Duodenal mucosa (tissue), 2 donors: ENCODE results near the gene PRDM11.

Experiments used
- H3K27ac ChIP-seq: one replicate; pipeline ENCODE4 v1.7.0; 2013; ENCODE audit warnings: low read depth, low read length
- H3K27me3 ChIP-seq, 2 donors: one replicate each; pipeline ENCODE4 v1.7.0; 2013; ENCODE audit warnings: low read length in 2 of 2, control low read depth in 1 of 2; ENCODE audit not compliant: insufficient read depth in 2 of 2, control insufficient read depth in 1 of 2
- H3K36me3 ChIP-seq, 2 donors: one replicate each; pipeline ENCODE4 v1.7.0; 2013; ENCODE audit warnings: low read length in 2 of 2, control low read depth in 1 of 2; ENCODE audit not compliant: insufficient read depth in 2 of 2, control insufficient read depth in 1 of 2
- H3K4me1 ChIP-seq, 2 donors: one replicate each; pipeline ENCODE4 v1.7.0; 2013; ENCODE audit warnings: low read length in 2 of 2, control low read depth in 1 of 2; ENCODE audit not compliant: insufficient read depth in 2 of 2, control insufficient read depth in 1 of 2
- H3K4me3 ChIP-seq, 2 donors: one replicate each; pipeline ENCODE4 v1.7.0; 2013; ENCODE audit warnings: low read length in 2 of 2, low read depth in 1 of 2
- H3K9ac ChIP-seq, 2 donors: one replicate each; pipeline ENCODE4 v1.7.0; 2013; ENCODE audit warnings: low read length in 2 of 2, low read depth in 1 of 2
- H3K9me3 ChIP-seq, 2 donors: one replicate each; pipeline ENCODE4 v1.7.0; 2013; ENCODE audit warnings: low read length in 2 of 2, control low read depth in 1 of 2; ENCODE audit not compliant: control insufficient read depth in 1 of 2

The PRDM11 gene

GRCh38 chr11:45141631-45142030 is 4.8 kb upstream of the PRDM11 start:
- peaks cover 0 to 10% of the 10 kb centered on the region in 2 donors for H3K27me3 ChIP-seq
- H3K27ac ChIP-seq: no peak overlapping the region
- no peak overlapping the region for H3K4me3 ChIP-seq
- H3K36me3 ChIP-seq: no peaks in the 10 kb centered on the region
- H3K4me1 ChIP-seq: peaks cover 5 to 7% of the 10 kb centered on the region in 2 donors
- H3K9me3 ChIP-seq: no peaks in the 10 kb centered on the region
- H3K9ac ChIP-seq: no peak overlapping the region

DNA sequence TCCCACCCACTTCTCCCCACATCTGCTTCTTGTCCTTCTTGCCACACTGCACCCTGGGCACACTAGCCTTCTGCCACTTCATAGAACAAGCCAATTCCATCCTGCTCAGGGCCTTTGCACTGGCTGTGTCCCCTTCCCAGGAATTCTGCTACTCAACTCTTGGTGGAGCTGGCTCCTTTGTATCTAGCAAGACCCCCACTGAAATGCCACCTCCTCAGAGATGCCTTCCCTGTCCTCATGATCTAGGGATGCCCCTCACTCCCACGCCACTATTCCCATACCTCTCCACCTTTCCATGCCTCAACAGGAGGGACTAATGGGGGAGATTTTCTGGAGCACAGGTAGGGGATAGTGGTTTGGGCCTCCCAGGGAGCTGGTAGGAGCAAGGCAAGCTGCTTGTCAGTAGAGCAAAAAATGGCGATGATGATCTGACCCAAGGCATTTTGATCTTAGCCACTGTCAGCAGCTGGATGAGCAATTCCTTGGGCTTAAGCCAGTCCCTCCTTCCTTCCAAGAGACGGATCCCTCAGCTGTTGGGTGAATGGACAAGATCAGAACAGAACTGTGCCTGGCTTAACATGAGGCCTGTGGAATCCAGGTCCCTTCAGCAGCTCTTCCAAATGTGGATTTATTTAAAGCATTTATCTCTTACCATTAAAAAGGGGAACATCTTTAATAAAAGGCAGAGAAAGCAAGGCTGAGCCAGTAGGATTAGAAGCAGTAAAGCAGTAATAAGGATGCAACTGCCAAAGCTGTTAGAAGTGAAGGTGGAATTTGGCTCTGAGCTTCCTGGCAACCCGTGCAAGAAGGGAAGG is 4.0 kb upstream of the PRDM11 start:
- peaks cover 0 to 10% of the 10 kb centered on the region in 2 donors for H3K27me3 ChIP-seq
- no peaks in the 10 kb centered on the region for H3K9me3 ChIP-seq
- peaks cover 5 to 7% of the 10 kb centered on the region in 2 donors for H3K4me1 ChIP-seq
- H3K4me3 ChIP-seq: no peak overlapping the region
- no peak overlapping the region for H3K9ac ChIP-seq
- H3K36me3 ChIP-seq: no peaks in the 10 kb centered on the region
- H3K27ac ChIP-seq: no peak overlapping the region

DNA sequence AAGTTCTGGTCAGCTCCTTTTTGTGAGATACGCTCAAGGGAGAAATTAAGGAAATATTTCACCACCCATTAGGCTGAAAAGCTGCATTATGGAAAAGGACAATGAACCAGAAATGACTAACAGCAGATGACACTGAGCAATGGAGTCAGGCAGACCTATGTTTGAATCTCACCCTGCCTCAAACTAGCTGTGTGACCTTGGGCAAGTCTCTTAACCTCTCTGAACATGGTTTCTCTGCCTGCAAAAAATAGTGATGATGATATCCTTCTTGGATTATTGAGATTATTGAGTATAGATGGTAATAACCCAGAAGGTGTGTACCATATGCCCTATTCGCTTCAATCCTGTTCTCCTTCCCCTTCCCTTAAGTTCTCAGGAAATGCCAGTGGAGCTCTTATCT is 2.9 kb upstream of the PRDM11 start:
- H3K27ac ChIP-seq: no peak overlapping the region
- peaks cover 0 to 5% of the 10 kb centered on the region in 2 donors for H3K27me3 ChIP-seq
- peaks cover 13 to 17% of the 10 kb centered on the region in 2 donors for H3K4me1 ChIP-seq
- H3K36me3 ChIP-seq: no peaks in the 10 kb centered on the region
- H3K9ac ChIP-seq: no peak overlapping the region
- no peak overlapping the region for H3K4me3 ChIP-seq
- H3K9me3 ChIP-seq: no peaks in the 10 kb centered on the region

DNA sequence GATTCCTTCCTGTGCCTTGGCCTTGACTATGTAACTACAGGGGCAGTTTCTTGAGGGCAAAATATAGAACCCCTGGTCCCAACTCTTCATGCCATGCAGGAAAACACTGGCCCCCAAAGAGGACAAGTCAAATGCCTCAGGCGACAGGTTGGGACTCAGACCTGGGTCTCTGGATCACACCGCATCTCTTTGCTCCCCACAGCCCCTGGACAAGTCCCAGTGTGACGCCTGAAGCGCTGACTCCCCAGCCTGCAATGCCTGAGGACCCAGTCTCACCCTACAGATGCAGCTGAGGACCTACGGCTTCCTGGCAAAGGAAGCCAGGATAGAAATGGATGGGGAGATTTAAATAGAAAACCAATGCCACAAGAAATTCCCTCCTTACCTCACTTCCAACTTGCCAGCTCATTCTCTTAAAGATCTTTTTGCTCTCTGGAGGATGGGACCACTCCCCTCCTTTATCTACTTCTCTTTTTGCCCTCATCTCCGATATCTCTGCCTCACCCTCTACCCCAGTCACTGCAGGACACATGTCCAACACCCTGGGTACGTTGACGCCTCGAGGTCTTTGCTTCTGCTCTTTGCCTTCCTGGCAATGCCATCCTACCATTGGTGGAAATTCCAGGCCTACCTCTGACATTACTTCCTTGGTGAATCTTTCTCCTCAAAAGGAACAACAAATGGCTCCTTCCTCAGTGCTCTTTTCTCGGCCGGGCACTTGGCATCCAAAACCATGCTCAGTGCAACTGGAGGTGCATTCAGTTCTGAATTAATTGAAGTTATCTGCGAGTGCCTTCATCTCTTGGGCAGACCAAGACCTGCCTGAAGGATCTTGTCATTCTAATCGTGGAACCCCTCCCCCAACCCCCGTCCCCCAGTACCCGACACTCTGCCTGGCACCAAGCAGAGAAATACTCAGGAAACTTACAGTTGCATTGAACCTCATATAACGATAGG is 2.0 kb upstream of the PRDM11 start:
- H3K27ac ChIP-seq: no peak overlapping the region
- H3K4me1 ChIP-seq: peaks cover 13 to 19% of the 10 kb centered on the region in 2 donors
- peaks cover 0 to 5% of the 10 kb centered on the region in 2 donors for H3K27me3 ChIP-seq
- no peaks in the 10 kb centered on the region for H3K9me3 ChIP-seq
- no peaks in the 10 kb centered on the region for H3K36me3 ChIP-seq
- no peak overlapping the region for H3K9ac ChIP-seq
- H3K4me3 ChIP-seq: no peak overlapping the region

DNA sequence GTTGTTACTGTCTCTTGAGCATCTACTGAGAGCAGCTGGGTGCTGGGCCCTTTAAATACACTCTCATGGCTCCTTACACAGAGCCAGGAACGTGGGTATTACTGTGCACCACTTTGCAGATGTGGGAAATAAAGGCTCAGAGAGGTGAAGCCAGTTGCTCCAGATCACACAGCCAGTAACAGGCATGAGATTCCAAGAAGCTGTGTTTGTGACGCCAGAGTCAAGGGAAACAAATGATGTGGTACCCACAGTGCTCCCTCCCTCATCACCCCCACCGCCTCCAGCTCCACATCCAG is 1.4 kb upstream of the PRDM11 start:
- Histone ChIP-seq H3K4me1 (peaks cover 13 to 19% of the 10 kb centered on the region in 2 donors), H3K9ac (no peak overlapping the region), H3K27me3 (peaks cover 0 to 5% of the 10 kb centered on the region in 2 donors), H3K9me3 (no peaks in the 10 kb centered on the region), H3K4me3 (no peak overlapping the region), H3K36me3 (no peaks in the 10 kb centered on the region), H3K27ac (no peak overlapping the region)

GRCh38 chr11:45145379-45146071 is 914 bp upstream of the PRDM11 start:
- Histone ChIP-seq H3K36me3 (no peaks in the 10 kb centered on the region), H3K27me3 (peaks cover 0 to 5% of the 10 kb centered on the region in 2 donors), H3K27ac (no peak overlapping the region), H3K9me3 (no peaks in the 10 kb centered on the region), H3K4me1 (peaks cover 13 to 19% of the 10 kb centered on the region in 2 donors), H3K9ac (peak overlapping the region; percentile 69 to 74), H3K4me3 (peak overlapping the region; percentile 65 to 67)

DNA sequence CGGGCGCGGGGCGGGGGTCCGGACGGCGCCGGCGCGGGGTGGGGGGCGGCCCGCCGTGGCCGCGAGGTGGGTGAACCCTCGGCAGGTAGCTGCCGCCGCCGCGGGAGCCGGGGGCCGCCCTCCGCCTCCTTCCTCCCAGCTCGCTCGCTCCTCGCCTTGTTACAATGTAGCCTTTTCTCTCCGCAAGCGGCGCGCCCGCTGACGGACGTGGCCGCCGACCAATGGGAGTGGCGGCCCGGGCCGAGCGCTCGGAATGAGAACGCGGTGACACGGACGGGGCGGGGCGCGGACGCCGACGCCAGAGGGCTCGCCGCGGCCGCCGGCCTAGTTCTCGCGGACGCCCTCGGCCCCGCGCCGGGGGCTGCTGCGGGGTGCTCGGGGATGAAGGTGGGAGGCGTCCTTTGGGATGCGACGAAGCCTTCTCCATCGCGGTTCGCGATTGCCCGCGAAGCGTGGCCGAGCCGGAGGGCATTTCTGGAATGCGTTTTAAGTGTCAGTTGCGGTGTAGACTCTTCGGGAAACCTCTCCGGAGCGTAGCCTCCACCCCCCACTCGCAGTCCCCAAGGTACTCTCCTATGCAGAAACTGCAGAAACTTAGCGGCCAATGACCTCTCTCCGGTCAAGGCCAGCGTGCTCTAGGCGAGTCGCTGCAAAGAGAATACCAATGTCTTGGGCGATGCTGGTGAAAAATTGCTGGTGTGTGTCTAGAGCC is 734 bp downstream of the PRDM11 start:
- peak overlapping the region; percentile 74 to 82 for H3K4me3 ChIP-seq
- H3K4me1 ChIP-seq: peaks cover 13 to 19% of the 10 kb centered on the region in 2 donors
- no peaks in the 10 kb centered on the region for H3K36me3 ChIP-seq
- H3K27ac ChIP-seq: peak overlapping the region; percentile 20
- no peaks in the 10 kb centered on the region for H3K9me3 ChIP-seq
- H3K27me3 ChIP-seq: peaks cover 0 to 5% of the 10 kb centered on the region in 2 donors
- H3K9ac ChIP-seq: peak overlapping the region; percentile 83 to 84

DNA sequence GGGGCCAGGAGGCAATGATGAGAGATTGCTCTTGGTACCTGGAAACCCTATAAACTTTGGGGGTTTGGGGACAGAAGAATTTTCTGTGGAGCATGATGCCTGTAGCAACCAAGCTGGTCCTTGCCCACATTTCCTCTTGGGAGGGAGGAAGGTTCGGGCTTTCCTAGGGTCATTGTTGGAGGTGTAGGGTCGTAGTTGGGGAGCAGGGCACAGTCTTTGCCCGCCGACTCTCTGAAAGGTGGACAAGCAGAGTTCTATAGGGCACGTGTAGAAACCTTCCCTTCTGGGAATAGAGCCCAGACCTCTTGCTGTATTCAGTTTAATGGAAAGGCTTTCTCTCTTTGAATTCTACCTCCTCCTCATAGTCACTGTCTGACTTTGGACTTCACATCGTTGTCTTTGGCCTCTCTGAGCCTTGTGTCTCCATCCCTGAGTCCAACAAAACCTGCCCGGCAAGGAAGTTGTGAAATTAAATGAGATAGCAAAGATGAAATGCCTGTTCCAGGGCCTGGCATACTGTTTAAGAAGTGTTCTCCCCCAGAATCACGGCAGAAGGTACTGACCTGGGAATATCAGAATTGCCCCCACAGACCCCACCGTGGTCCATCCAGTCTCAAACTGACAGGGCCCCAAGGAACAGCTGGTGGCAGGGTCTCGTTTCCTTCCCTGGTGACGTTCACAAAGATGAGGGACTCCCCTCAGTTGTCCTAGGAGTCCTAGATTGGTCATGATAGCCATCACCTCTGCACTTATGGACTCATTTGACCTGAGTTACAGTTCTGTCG is 1.6 kb downstream of the PRDM11 start:
- Histone ChIP-seq H3K9me3 (no peaks in the 10 kb centered on the region), H3K4me1 (peaks cover 13 to 19% of the 10 kb centered on the region in 2 donors), H3K27ac (no peak overlapping the region), H3K27me3 (peaks cover 0 to 5% of the 10 kb centered on the region in 2 donors), H3K9ac (peak overlapping the region; percentile 83 to 84), H3K36me3 (no peaks in the 10 kb centered on the region), H3K4me3 (peak overlapping the region; percentile 74 to 82)

- H3K4me3 ChIP-seq: no peak overlapping the region
- H3K4me1 ChIP-seq: peaks cover 13 to 19% of the 10 kb centered on the region in 2 donors
- no peak overlapping the region for H3K27ac ChIP-seq
- H3K9ac ChIP-seq: no peak overlapping the region
- H3K27me3 ChIP-seq: peaks cover 0 to 5% of the 10 kb centered on the region in 2 donors
- no peaks in the 10 kb centered on the region for H3K9me3 ChIP-seq
- no peaks in the 10 kb centered on the region for H3K36me3 ChIP-seq
These were observed 3.1 kb downstream of the PRDM11 start for GRCh38 chr11:45149483-45150056.
